Activated CD4-positive, alpha-beta T cell treated with anti-CD3 and anti-CD28 coated beads, Interleukin-2, amount 10 ng/mL, durations not matched to agents 24 days and 14 days (primary cell): Measurements from ENCODE around the gene GID8. TPM values are rescaled to one million over a fixed set of nuclear protein-coding genes. Genes with fewer than 3 reads are reported as not detected.

Experiments
- total RNA-seq: library from RNA; stranded (reverse); gene quantifications from 2 replicates; pipeline ENCODE4 v1.2.3, GENCODE V29; 2022

The GID8 gene
- total RNA-seq, 1 donor from 2014 or later: 50.0 TPM

Other genes starting within 250 kb of the GID8 start
- gene NTSR1, start 229.3 kb upstream of the GID8 start, total RNA-seq: not detected in 2 replicates
- gene MRGBP, start 141.7 kb upstream of the GID8 start, total RNA-seq: 19.4 and 19.6 TPM in 2 replicates
- gene OGFR, start 133.3 kb upstream of the GID8 start, total RNA-seq: 49.1 and 54.6 TPM in 2 replicates
- 0.47 TPM in 1 of 2 replicates, not detected in the other for gene COL9A3, start 121.1 kb upstream of the GID8 start, total RNA-seq
- 5.8 and 6.2 TPM in 2 replicates for gene TCFL5, start 76.3 kb upstream of the GID8 start, total RNA-seq
- 58.5 and 61.2 TPM in 2 replicates for gene DIDO1, start 11.6 kb upstream of the GID8 start, total RNA-seq
- gene SLC17A9, start 14.6 kb downstream of the GID8 start, total RNA-seq: 13.0 and 14.0 TPM in 2 replicates
- gene BHLHE23, start 68.8 kb downstream of the GID8 start, total RNA-seq: not detected in 2 replicates